HG02970 (cell line): ENCODE data around the gene OLIG1.

Source experiments
- ATAC-seq: cut with Tn5 transposase; IDR thresholded peaks from one replicate; pipeline ENCODE4 v1.9.1; 2021; ENCODE audit warnings: mild to moderate bottlenecking, moderate library complexity, moderate number of reproducible peaks; ENCODE audit not compliant: unreplicated experiment, low FRiP score

Gene OLIG1, protein sequence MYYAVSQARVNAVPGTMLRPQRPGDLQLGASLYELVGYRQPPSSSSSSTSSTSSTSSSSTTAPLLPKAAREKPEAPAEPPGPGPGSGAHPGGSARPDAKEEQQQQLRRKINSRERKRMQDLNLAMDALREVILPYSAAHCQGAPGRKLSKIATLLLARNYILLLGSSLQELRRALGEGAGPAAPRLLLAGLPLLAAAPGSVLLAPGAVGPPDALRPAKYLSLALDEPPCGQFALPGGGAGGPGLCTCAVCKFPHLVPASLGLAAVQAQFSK

GRCh38 chr21:33069994-33070743, at the start of gene OLIG1:
TSS of gene OLIG1 (plus strand) at chr21:33070141. CDS start at chr21:33070247, 106 bp downstream.
- no peak for ATAC-seq

GRCh38 chr21:33020558-33021100, 49.3 kb upstream of the OLIG1 start:
- ATAC-seq: no peak

- no peak for ATAC-seq
These were observed 48.8 kb upstream of the OLIG1 start for GRCh38 chr21:33021150-33021549.

GRCh38 chr21:33021667-33022066, 48.3 kb upstream of the OLIG1 start:
- ATAC-seq: no peak

DNA sequence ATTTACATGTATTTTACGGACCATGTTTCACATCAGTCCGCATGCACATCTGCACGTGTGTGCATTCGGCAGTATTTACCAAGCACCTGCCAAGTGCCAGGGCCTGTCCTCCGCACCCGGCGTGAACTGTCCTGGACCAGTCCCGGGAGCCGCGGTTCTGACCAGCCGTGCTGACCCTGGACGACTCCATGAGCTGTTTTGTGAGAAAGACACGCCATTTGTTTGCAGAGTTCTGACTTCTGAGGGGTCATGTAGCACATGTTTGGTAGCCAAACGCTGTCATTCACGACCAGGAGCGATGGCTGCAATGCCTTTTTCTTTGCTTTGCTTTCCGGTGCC, 47.5 kb upstream of the OLIG1 start:
- ATAC-seq: no peak

GRCh38 chr21:33022828-33023573, 46.9 kb upstream of the OLIG1 start:
- ATAC-seq: no peak

GRCh38 chr21:33023574-33024200, 46.3 kb upstream of the OLIG1 start:
- ATAC-seq: no peak

DNA sequence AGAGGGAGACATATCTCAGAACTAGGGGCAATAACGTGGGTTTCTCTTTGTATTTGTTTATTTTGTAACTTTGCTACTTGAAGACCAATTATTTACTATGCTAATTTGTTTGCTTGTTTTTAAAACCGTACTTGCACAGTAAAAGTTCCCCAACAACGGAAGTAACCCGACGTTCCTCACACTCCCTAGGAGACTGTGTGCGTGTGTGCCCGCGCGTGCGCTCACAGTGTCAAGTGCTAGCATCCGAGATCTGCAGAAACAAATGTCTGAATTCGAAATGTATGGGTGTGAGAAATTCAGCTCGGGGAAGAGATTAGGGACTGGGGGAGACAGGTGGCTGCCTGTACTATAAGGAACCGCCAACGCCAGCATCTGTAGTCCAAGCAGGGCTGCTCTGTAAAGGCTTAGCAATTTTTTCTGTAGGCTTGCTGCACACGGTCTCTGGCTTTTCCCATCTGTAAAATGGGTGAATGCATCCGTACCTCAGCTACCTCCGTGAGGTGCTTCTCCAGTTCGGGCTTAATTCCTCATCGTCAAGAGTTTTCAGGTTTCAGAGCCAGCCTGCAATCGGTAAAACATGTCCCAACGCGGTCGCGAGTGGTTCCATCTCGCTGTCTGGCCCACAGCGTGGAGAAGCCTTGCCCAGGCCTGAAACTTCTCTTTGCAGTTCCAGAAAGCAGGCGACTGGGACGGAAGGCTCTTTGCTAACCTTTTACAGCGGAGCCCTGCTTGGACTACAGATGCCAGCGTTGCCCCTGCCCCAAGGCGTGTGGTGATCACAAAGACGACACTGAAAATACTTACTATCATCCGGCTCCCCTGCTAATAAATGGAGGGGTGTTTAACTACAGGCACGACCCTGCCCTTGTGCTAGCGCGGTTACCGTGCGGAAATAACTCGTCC, 45.5 kb upstream of the OLIG1 start:
- ATAC-seq: no peak

GRCh38 chr21:33025106-33025488, 44.8 kb upstream of the OLIG1 start:
- no peak for ATAC-seq

DNA sequence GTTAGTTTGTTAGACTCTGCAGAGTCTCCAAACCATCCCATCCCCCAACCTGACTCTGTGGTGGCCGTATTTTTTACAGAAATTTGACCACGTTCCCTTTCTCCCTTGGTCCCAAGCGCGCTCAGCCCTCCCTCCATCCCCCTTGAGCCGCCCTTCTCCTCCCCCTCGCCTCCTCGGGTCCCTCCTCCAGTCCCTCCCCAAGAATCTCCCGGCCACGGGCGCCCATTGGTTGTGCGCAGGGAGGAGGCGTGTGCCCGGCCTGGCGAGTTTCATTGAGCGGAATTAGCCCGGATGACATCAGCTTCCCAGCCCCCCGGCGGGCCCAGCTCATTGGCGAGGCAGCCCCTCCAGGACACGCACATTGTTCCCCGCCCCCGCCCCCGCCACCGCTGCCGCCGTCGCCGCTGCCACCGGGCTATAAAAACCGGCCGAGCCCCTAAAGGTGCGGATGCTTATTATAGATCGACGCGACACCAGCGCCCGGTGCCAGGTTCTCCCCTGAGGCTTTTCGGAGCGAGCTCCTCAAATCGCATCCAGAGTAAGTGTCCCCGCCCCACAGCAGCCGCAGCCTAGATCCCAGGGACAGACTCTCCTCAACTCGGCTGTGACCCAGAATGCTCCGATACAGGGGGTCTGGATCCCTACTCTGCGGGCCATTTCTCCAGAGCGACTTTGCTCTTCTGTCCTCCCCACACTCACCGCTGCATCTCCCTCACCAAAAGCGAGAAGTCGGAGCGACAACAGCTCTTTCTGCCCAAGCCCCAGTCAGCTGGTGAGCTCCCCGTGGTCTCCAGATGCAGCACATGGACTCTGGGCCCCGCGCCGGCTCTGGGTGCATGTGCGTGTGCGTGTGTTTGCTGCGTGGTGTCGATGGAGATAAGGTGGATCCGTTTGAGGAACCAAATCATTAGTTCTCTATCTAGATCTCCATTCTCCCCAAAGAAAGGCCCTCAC, 44.2 kb upstream of the OLIG1 start, which contains the start of gene OLIG2:
Gene OLIG2 (plus strand): TSS at position 447 of the 954 bp plus-strand sequence. CDS start 928 bp downstream, outside the sequence.
- ATAC-seq: no peak

DNA sequence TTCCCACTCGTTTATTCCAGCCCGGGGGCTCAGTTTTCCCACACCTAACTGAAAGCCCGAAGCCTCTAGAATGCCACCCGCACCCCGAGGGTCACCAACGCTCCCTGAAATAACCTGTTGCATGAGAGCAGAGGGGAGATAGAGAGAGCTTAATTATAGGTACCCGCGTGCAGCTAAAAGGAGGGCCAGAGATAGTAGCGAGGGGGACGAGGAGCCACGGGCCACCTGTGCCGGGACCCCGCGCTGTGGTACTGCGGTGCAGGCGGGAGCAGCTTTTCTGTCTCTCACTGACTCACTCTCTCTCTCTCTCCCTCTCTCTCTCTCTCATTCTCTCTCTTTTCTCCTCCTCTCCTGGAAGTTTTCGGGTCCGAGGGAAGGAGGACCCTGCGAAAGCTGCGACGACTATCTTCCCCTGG, 43.5 kb upstream of the OLIG1 start:
- ATAC-seq: no peak

DNA sequence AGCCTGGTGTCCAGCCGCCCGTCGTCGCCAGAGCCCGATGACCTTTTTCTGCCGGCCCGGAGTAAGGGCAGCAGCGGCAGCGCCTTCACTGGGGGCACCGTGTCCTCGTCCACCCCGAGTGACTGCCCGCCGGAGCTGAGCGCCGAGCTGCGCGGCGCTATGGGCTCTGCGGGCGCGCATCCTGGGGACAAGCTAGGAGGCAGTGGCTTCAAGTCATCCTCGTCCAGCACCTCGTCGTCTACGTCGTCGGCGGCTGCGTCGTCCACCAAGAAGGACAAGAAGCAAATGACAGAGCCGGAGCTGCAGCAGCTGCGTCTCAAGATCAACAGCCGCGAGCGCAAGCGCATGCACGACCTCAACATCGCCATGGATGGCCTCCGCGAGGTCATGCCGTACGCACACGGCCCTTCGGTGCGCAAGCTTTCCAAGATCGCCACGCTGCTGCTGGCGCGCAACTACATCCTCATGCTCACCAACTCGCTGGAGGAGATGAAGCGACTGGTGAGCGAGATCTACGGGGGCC, 43.0 kb upstream of the OLIG1 start:
- ATAC-seq: no peak

- ATAC-seq: no peak
These were observed 42.3 kb upstream of the OLIG1 start for GRCh38 chr21:33027401-33028286.

DNA sequence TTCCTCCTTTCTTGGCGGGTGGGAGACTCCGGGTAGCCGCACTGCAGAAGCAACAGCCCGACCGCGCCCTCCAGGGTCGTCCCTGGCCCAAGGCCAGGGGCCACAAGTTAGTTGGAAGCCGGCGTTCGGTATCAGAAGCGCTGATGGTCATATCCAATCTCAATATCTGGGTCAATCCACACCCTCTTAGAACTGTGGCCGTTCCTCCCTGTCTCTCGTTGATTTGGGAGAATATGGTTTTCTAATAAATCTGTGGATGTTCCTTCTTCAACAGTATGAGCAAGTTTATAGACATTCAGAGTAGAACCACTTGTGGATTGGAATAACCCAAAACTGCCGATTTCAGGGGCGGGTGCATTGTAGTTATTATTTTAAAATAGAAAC, 41.7 kb upstream of the OLIG1 start:
- ATAC-seq: no peak

- ATAC-seq: no peak
These were observed 41.1 kb upstream of the OLIG1 start for GRCh38 chr21:33028773-33029384.

DNA sequence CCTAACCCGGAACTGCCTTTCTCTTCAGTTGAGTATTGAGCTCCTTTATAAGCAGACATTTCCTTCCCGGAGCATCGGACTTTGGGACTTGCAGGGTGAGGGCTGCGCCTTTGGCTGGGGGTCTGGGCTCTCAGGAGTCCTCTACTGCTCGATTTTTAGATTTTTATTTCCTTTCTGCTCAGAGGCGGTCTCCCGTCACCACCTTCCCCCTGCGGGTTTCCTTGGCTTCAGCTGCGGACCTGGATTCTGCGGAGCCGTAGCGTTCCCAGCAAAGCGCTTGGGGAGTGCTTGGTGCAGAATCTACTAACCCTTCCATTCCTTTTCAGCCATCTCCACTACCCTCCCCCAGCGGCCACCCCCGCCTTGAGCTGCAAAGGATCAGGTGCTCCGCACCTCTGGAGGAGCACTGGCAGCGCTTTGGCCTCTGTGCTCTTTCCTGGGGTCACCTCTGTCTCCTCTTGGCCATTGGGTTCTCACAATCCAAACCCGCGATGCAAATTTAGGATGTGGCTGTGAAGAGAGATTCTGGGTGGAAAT, 40.5 kb upstream of the OLIG1 start:
- no peak for ATAC-seq
